ENCODE data around the gene TEKT3. TPM values are rescaled to one million over a fixed set of nuclear protein-coding genes. Genes with fewer than 3 reads are reported as not detected.

TEKT3 gene
- total RNA-seq, 2 experiments from 2014 or later: not detected

DNA sequence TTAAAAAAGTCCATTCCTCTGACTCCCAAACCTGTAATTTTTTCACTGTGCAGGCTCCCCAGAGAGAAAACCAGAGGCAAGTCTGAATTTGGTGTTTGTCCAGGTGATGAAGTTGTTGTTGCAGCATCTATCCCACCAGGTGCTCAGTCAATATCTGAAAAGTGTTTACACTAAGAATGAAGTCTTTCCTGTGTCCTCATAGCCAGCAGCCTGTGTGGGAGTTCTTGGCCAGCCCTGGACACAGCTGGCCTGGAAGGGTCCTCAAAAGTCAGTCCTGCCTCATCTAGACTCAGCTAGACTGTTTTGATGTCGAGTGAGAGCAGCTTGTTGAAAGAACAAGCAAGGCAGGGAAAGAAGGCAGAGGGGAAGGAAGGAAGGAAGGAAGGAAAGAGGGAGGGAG lies 72.9 kb downstream of the TEKT3 start:
- H3K4me1 ChIP-seq (ENCODE audit: insufficient read depth, low read length, poor library complexity, severe bottlenecking): no peaks in the 10 kb centered on the region
- no TSS peak for BruUV-seq (replicated peaks)
- no peaks in the 10 kb centered on the region for H4K20me1 ChIP-seq (ENCODE audit: insufficient read depth, low read length)
- no peaks in the 10 kb centered on the region for H3K9me2 ChIP-seq (ENCODE audit: insufficient read depth, low read length)
- no peak for TF ChIP-seq CTCF (conservative IDR thresholded peaks at IDR 0.05; ENCODE audit: low read length)
- no peak for TF ChIP-seq EZH2phosphoT487 (IDR thresholded peaks at IDR 0.05; ENCODE audit: borderline replicate concordance, low read depth, low read length)
- no peak overlapping the region for H2AFZ ChIP-seq (ENCODE audit: low read length)
- intact Hi-C loops (cut with micrococcal nuclease; ENCODE audit: unreplicated experiment): no loop called here
- H3K79me2 ChIP-seq (ENCODE audit: insufficient read depth, low read depth, low read length): no peaks in the 10 kb centered on the region
- no peak overlapping the region for H3K4me2 ChIP-seq (ENCODE audit: low read length)
- no peak overlapping the region for H3K4me3 ChIP-seq (ENCODE audit: low read depth, low read length, poor library complexity, severe bottlenecking)
- POLR2A ChIA-PET: no interaction called here
- H3K36me3 ChIP-seq (ENCODE audit: insufficient read depth, low read length): no peaks in the 10 kb centered on the region
- DNase-seq (ENCODE audit: low spot score): no peak
- H3K9me3 ChIP-seq (ENCODE audit: low read length): no peaks in the 10 kb centered on the region
- CTCF ChIA-PET (ENCODE audit: unreplicated experiment): no interaction called here
- H3K27ac ChIP-seq (ENCODE audit: low read depth, low read length, poor library complexity, severe bottlenecking): no peak overlapping the region

DNA sequence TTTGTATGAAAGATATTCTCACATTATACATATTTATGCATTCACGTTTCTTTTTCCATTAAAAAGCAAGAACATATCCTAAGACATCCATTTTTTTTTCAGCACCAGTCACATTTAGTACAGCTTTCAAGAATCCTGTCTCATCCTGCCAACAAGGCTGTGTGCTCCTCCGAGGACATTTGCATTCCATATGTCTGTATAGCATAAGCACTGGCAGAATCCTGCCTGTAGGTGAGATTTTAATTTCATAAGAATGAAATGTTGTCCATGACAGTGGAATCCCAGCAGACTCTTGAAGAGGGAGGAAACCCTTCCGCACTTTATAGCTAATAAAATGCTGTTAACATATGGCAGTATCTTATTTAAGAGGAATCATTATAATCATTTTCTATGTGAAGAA lies 73.4 kb downstream of the TEKT3 start:
- Histone ChIP-seq H3K36me3 (ENCODE audit: insufficient read depth, low read length) (no peaks in the 10 kb centered on the region), H3K4me3 (ENCODE audit: low read depth, low read length, poor library complexity, severe bottlenecking) (no peak overlapping the region), H2AFZ (ENCODE audit: low read length) (no peak overlapping the region), H3K9me3 (ENCODE audit: low read length) (no peaks in the 10 kb centered on the region), H3K27ac (ENCODE audit: low read depth, low read length, poor library complexity, severe bottlenecking) (no peak overlapping the region), H3K79me2 (ENCODE audit: insufficient read depth, low read depth, low read length) (no peaks in the 10 kb centered on the region), H3K4me2 (ENCODE audit: low read length) (no peak overlapping the region), H3K4me1 (ENCODE audit: insufficient read depth, low read length, poor library complexity, severe bottlenecking) (no peaks in the 10 kb centered on the region), H3K9me2 (ENCODE audit: insufficient read depth, low read length) (no peaks in the 10 kb centered on the region), H4K20me1 (ENCODE audit: insufficient read depth, low read length) (no peaks in the 10 kb centered on the region)
- intact Hi-C loops (cut with micrococcal nuclease; ENCODE audit: unreplicated experiment): no loop called here
- TF ChIP-seq CTCF (conservative IDR thresholded peaks at IDR 0.05; ENCODE audit: low read length) (no peak), EZH2phosphoT487 (IDR thresholded peaks at IDR 0.05; ENCODE audit: borderline replicate concordance, low read depth, low read length) (no peak)
- POLR2A ChIA-PET: no interaction called here
- CTCF ChIA-PET (ENCODE audit: unreplicated experiment): no interaction called here
- no TSS peak for BruUV-seq (replicated peaks)
- DNase-seq (ENCODE audit: low spot score): no peak

DNA sequence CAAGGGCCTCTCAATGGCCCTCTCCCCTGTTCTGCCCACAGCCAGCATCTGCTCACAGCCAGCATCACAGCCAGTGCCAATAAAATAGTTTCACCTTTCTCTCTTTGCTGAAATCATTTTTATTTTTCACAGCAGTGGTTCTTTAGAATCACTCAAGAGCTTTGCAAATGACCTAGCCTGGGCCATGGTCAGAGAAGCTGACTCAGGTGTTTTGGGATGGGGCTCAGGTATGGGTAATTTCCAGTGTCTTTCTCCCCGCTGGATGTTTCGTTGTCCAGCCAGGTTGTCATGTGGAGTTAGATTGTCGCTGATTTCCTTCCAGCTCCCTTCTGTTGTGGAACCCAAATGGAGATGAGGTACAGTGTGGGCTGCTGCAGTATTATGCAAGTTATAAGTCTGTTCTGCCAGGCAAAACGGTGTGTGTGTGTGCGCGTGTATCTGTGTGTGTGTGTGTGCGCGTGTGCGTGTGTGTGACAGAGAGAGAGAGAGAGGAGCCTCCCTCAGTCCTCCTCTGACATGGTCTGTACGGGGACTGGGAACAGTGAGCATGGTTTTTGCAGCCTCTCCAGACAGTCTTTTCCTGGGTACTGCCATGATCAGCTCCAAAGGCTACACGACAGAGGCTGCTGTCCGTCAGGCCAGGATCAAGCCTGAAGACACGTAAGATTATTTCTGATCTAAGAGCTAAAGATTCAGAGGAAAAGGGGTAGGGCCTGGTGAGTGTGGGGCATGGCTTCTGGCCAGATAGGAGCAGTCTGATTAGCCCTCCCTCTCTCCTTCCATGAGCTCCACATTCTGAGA lies 74.9 kb downstream of the TEKT3 start:
- no peaks in the 10 kb centered on the region for H3K79me2 ChIP-seq (ENCODE audit: insufficient read depth, low read depth, low read length)
- H3K9me3 ChIP-seq (ENCODE audit: low read length): no peaks in the 10 kb centered on the region
- H2AFZ ChIP-seq (ENCODE audit: low read length): no peak overlapping the region
- no peaks in the 10 kb centered on the region for H3K9me2 ChIP-seq (ENCODE audit: insufficient read depth, low read length)
- no peaks in the 10 kb centered on the region for H4K20me1 ChIP-seq (ENCODE audit: insufficient read depth, low read length)
- no peaks in the 10 kb centered on the region for H3K4me1 ChIP-seq (ENCODE audit: insufficient read depth, low read length, poor library complexity, severe bottlenecking)
- H3K4me2 ChIP-seq (ENCODE audit: low read length): no peak overlapping the region
- H3K36me3 ChIP-seq (ENCODE audit: insufficient read depth, low read length): no peaks in the 10 kb centered on the region
- intact Hi-C loops (cut with micrococcal nuclease; ENCODE audit: unreplicated experiment): no loop called here
- TF ChIP-seq EZH2phosphoT487 (IDR thresholded peaks at IDR 0.05; ENCODE audit: borderline replicate concordance, low read depth, low read length) (no peak), CTCF (conservative IDR thresholded peaks at IDR 0.05; ENCODE audit: low read length) (no peak)
- no peak overlapping the region for H3K4me3 ChIP-seq (ENCODE audit: low read depth, low read length, poor library complexity, severe bottlenecking)
- H3K27ac ChIP-seq (ENCODE audit: low read depth, low read length, poor library complexity, severe bottlenecking): no peak overlapping the region
- no TSS peak for BruUV-seq (replicated peaks)
- ChIA-PET CTCF (ENCODE audit: unreplicated experiment) (no interaction called here), POLR2A (no interaction called here)
- DNase-seq (ENCODE audit: low spot score): no peak
